GM18861 (cell line): ENCODE results near the gene SLCO2A1.

Experiments used
- ATAC-seq: cut with Tn5 transposase; IDR thresholded peaks from one replicate; pipeline ENCODE4 v1.9.1; 2021; ENCODE audit not compliant: unreplicated experiment

The SLCO2A1 gene

DNA sequence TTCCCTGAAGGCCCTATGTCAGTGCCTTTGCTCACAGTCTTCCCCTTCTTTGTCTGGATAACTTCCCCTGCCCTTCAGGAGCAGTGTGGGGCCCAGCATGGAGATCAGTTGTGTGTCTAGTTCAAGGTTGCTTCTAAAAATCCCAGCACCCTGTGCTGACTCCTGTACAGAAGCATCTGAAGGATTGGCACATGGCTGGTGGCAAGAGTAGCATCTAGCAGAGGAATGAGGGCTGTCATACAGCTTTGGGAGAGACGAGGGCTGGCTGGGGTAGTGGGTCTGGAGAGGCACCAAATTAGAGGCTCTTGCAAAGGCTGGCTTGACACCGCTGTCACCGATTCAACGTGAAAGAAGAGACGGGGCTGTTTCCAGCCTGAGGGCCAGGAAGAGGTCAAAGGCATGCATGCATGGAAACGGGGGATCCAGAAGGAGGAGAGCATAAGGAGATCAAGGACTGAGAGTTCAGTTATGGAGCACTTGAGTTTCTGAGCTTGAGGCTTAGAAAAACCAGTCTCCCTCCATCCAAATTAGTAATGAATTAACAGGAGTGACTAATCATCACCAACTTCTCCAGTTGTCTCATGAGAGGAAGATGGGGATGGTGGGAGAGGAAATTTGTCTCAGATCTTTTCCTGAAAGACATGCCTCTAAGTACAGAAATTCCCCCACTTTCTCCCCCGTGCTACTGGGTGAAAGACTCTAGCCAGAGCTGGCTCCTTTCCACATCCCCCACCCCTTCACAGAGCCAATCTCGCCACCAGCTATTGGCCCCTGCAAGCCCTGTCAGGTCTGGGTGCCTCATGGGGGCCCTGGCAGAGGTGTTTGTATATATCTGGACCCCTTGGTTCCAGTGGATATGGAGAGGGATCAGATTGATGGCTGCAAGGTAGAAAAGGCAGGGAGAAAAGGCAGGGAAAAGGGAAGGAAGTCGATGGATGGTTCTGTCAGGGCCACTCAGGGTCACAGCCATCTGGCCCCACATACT lies 45.9 kb downstream of the SLCO2A1 start:
- no peak for ATAC-seq

DNA sequence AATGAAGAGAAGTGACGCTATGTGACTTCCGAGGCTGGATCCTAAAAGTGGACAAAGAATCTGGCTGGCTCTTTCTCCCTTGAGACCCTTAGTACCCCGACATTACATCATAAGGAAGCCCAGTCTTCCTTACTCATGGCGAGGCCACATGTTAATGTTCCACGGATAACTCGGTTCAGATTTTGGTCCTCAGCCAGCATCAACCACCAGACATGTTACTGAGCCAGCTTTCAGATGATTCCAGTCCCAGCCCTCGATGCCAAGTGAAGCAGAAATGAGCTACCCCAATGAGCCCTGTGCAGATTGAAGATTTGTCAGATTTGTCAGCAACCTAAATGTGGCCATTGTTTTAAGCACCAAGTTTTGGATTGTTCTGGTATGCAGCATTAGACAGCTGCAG lies 46.6 kb downstream of the SLCO2A1 start:
- no peak for ATAC-seq

DNA sequence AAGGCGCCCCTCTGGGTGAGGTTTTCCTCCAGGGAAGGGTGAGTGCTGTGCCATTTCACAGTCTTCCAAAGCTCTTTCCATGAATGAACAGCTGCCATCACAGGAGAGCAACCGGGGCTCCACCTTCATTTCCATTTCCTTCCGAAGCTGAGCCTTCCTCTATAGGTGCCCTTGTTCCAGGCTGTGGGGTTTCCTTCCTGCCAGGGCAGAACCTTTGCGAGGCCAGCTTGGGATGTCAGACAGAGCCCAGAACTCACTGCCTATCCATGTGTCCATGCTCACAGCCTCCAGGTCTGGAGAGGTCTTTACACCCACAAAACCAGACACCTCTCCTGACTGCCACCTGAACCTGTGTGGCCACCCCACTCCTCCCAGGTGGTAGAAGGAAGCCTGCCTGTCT lies 49.2 kb downstream of the SLCO2A1 start:
- no peak for ATAC-seq

DNA sequence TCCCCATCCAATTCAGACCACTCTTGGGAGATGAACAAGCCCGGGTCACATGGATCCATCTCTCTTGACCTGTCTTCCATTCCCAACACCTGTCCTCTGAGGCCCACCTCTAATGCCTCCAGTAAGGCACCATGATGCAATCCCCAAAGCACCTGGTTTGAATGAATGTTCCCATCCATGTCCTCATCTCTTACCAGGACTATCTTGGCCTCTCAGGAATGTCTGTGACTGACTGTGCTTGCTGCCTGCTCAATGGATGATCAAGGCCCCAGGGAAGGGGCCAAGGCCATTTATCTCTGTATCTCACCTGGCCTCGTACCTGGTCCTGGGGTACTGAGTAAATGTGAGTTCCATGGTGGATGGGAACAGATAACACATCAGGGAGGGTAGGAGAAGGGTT lies 49.7 kb downstream of the SLCO2A1 start:
- ATAC-seq: no peak

DNA sequence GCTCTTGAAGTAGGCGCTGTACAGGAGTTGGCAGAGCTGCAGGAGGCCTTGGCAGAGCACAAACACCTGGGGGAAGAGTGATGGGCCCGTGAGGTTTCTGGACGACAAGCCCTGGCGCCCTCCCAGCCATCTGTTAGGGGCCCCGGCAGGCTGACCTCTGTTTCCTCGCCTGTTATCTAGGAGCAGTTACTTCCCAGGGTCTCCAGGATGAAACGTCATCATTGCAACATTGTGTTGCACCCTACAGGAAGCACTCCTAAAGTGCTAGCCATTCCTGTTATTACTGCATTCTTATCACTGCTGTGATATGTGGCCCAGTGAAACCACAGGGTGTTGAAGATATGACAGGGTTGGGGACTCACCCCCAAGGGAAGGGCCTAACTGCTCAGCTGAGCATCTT lies 50.2 kb downstream of the SLCO2A1 start:
- ATAC-seq: no peak

DNA sequence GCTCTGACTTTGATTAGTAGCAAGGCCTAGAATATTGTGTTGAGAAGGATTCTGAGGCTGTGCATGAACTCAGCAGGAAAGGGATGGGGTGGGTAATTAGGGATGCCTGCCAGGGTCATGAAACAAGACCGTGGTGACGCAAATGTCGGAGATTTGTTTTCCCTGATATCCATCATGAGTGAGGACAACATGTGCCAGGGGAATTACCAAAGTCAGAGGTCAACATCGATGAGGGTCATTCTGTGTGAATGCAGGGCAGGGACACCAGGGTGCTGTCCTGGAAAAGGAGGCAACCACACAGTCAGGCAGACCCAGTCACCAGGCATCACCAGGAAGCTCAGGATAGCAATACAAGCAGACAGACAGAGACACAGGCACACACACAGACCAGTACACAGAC lies 52.2 kb downstream of the SLCO2A1 start:
- ATAC-seq: no peak

DNA sequence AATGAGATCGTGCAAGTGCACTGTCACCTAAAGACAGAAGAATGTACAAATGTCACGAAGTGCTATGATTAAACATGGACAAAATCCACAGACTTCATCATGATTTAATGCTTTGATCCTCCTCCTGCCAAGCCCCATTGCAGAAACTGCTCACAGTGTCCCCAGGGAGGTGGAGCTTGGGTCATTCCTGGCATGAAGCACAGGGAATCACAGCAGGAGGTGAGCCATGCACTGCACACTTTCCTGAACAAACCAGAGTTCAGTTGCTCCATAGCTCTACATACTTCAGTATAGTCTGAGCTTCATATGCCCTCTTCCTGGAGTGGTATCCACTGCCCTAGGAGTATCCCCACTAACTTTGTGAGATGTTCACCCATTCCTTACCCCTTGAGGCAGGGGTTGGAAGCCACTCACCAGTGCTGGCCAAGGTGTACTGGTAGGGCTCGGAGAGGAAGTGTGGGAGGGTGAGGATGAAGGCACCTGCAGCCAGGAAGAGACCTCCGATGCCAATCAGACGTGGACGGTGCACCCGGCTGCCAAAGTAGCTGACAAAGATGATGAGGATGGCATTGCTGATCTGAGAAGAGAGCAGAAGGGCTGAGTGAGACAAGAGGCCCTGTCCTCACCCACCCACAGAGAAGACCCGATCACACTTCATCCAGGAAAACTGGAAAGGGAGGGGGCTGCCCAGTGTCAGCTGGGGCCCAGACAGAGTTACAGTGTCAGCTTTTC lies 56.3 kb downstream of the SLCO2A1 start:
- no peak for ATAC-seq

DNA sequence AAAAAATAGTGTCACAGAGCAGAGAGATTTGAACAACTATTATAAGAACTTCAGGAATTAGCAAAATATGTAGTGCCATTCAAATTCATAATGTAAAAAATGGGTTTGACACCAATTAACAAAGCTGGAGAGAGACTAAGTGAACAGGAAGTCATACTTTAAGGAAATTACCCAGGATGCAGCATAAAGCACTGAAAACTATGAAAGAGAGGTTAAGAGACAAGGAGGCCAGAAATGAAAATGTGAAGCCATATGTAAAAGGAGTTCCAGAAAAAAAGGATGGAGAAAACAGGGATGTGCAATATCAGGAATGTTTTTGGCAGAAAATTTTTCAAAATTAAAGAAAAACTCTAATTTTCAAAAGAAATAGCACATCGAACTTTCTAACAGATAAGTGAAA lies 57.6 kb downstream of the SLCO2A1 start:
- no peak for ATAC-seq

DNA sequence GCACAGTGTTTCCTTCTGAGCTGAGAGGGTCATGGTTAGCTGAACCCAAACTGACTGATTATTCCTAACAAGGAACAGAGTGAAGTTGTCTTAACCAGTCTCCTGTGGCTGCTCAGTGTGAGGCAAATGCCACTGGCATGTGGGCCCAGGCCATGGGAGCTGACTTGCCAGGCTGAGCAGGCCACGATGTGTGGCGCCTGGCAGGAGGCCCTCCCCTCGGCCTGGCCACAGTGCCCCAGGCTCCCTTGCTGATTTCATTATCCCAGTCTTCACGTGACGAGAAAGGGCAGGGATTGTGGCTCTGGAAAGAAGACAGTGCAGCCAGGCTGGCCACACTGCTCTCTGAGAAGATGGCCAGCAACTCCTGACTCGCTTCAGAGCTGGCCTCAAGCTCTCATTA lies 58.8 kb downstream of the SLCO2A1 start:
- ATAC-seq: no peak

DNA sequence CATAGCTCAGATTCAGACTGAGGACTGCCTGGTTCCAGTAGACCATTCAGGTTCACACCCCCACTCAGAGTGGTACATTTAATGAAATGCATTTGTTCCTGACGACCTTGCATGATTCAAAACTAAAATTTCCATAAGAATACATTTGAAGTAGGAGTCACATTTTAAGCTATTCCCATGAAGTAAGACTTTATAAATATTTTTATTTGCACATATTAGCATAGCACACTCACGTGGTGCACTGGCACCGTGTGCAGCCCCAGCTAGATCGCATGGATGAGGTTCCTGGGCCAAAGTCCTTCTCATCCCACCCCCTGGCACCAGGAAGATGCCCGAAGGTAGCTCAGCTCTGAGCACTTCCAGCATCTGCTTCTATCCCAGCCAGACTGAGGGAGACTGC lies 59.4 kb downstream of the SLCO2A1 start:
- ATAC-seq: no peak

DNA sequence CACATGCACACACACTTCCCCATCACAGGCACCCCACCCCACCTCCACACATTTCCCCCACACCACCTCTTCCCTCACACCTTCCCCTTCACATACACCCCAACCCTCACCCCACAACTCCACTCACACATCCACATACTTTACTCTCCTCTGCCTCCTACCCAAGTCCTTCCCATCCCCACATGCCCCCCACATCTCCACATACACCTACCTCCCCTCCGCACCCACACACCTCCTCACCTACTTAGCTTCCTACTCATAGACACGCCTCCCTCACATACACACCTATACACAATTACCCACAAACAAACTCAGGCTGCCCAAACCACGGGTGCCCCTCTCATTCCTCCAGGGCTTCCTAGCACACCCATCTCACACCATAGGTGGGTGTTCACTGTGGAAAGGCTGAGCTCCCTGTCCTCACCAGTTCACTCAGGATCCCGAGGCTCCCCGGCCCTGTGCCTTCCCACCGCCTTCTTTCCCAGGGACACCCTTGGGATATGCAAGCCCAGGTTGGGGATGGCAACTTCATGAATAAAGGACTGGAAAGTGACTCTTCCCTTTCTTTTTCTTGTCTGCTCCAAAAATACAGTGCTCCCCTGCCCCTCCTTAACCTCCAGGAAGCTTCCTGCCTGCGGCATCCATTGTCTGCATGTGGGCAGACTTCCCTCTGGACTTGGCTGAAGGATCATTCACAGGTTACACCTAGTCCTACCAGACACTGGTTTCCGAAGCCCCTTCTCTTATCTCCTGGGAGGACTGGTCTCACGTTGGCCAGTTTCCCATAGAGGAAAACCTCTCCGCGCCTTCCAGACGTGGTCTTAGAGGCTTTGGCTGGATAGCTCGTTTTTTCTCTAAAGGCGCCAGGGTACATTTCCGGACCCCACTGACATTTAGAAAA lies 61.5 kb downstream of the SLCO2A1 start:
- ATAC-seq: no peak

DNA sequence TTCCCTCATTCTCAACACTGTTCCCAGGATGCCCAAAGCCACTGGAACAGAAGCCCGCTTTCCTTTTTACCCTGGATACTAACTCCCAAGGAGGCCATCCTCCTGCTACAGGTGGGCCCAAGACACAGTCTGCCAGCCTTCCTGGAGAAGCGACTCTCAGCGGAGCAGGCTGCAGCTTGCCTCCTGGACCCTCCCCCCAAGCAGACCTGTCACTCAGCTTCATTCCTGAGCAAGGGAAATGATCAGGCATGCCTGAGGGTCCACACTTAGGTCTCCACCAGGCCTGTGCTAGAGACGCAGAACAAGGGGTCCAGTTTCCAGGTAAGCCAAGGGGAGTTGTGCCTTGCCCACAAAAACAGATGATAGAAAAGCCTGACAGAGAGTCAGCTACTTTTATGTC lies 62.8 kb downstream of the SLCO2A1 start:
- ATAC-seq: no peak

DNA sequence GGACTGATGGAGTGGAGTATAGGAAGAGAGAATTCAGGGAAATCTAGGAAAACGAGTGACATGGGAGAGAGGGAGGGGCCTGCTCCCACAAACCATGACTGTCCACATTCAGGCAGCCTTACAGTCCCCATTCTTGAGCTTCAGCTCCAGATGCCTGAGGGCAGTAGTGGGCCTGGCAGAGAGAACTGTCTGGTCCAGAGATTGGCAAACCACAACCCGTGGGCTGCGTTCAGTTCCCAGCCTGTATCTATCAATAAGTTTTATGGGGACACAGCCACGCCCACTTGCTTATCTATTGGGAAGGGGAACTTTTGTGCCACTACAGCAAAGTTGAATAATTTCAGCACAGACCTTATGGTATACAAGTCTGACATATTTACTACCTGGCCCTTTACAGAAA lies 63.8 kb downstream of the SLCO2A1 start:
- ATAC-seq: no peak

DNA sequence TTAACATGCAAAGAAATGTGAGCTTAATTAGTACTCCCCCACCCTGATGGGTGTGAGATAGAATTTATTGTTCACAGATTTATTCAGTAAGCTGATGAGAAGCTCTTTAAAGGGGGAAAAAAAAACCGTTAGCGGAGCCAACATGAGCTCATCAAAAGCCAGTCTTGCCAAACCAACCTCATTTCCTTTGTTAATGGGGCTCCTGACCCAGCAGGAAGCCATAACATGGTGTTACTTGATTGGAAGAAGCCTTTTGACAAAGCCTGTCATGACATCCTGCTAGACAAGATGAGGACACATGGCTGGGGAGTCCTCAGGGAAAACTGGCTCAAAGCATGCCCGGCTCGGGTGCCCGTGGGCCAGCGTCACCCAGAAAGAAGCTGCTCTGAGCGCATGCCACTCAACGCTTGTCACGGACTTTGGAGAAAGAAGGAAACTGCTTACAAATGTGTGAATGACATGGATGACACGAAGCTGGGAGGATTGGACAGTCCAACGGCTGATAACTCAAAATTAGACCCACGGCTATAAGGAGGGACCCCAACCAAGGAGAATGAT lies 64.6 kb downstream of the SLCO2A1 start:
- no peak for ATAC-seq

DNA sequence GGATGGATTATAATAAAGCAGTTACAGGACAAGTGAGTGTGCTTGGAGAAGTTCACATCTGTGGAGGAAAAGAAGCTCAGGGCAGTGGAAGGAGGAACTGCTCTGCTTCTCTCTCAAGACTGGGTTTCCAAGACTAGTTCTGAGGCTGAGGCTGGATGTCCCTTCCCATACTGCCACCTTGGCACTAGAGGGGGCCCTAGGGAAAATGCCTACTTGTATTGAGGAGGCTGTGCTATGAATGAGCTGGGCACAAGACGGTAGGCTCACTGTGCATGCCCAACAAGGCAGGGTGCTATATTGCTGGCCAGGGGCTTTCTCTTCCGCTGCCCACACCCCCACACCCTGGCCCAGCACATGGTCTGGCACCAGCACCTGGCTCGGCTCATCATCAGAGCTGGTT lies 65.2 kb downstream of the SLCO2A1 start:
- ATAC-seq: no peak

DNA sequence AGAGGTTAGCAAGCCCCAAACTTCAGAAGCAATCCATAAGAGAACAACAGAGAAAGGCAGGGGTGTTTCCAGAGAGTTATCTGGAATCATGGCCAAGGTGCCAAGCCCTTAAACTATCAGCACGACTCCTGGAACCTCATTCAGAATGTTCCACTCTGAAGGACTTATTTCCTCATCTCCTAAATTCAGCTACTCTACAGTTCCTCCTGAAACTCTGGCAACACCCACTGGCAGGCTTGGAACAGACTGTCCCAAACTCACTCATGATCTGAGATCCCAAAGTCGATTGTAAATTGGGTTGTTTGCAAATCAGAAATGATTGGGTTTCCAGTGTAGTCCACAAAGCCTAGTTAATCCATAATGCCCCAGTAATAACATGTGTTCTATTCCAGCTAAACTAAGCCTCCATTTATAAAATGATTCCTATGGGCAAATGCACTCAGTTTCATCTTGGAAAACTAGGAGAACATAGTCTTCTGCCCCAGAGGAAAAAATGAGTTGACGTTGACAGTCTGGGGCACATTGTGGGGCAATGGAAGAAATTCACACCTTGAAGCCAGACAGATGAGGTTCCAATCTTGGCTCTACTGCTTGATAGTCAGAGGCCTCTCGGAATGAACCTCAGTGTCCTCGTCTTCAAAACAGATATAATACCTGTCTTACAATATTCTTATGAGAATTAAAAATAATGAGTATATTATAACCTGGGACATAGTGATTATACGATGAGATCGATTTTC lies 65.9 kb downstream of the SLCO2A1 start:
- ATAC-seq: no peak

DNA sequence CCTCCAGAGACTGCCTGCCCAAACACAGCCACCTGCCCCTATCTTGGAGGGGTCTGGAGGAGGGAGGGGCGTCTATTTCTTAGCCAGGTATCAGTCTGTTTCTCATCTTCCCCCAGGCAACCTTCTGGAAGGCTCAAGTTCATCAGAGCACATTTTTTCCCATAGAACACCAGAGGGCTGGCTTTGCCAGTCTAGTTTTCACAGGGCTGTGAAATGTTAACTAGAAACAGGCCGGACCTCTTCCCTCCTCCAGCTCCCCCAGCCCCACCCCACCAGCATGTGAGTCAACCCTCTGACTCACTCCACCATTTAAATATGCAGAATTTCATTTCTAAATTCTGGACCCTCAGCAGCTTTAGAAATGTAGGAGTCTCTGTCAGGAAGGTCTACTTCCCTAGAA lies 66.9 kb downstream of the SLCO2A1 start:
- no peak for ATAC-seq

DNA sequence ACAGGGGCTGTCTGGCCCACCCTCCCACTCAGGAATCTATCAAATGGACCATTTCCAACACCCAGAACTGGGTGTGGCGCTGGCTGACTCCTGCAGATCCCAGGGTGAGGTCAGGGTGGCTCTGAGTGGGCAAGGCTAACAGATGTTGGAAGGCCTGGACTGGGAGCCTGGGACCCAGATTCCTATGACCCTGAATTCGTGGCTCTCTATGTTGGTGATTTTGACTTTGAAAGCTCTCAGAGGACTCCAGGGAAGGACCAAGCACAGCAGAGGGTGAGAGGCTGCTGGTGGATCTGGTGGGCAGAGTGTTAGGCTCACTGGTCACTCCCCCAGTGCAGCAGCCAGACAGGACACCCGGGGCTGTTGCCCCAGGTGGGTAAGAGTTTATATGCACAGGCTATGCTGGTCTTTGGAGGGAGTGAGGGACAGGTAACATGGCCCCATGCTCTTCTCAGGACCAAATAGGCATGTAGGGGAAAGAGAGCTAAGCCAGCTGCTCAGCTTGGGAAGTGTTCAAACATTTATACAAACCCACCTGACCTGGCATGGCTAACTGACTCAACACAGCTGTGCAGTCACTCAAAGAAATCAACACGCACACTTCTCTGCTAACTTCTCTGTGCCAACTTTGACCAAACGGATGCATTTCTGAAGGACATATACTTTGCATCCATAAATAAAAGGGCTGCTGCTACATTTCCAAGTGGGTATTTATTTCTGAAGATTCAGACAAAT lies 71.5 kb downstream of the SLCO2A1 start:
- ATAC-seq: no peak

DNA sequence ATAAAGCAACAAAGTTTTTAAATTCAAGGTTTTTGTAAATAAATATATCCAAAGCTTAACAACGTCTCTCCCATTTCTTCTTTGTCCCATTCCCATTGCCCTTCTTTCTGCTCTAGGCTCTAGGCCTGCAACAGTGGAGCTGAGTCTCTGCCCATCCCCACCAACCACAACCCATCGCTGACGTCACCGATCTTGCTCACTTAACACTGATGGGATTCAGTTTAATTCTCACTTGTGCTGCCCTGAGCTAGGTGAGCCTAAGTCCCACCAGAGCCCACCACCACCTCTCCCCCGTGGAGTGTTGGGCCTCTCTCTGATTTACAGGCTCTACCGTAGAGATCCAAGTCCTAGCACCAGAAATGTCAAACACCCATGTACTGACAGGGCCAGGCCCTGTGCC lies 72.7 kb downstream of the SLCO2A1 start:
- ATAC-seq: no peak

DNA sequence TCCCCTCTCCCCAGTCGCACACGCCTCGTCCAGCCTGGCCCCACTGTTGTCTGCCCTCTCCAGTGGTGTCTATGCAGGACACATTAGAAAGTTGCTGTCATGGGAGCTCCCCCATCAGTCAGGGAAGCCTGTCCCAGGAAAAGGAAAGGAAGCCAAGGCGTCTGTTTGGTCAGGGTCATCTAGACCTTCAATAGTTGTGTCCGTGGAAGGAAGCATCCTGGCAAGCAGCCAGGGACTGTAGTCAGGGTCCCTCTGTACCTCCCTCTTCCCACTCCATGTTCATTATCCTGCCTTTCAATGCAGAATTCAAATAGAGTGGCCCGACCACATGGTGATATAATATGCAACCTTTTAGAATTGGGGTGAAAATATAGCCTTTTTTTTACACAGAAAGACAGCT lies 73.4 kb downstream of the SLCO2A1 start:
- ATAC-seq: no peak
